Stimulated activated CD8-positive, alpha-beta memory T cell treated with anti-CD3 and anti-CD28 coated beads, Interleukin-7, amount 100 ng/mL, for 4 hours (primary cell): Measurements from ENCODE around the gene ACE.

Experiments
- DNase-seq, 2 donors: peaks; one replicate each; pipeline ENCODE4 v3.0.0-alpha.2; 2020; ENCODE audit warnings: low read depth in 2 of 2

ACE gene

DNA sequence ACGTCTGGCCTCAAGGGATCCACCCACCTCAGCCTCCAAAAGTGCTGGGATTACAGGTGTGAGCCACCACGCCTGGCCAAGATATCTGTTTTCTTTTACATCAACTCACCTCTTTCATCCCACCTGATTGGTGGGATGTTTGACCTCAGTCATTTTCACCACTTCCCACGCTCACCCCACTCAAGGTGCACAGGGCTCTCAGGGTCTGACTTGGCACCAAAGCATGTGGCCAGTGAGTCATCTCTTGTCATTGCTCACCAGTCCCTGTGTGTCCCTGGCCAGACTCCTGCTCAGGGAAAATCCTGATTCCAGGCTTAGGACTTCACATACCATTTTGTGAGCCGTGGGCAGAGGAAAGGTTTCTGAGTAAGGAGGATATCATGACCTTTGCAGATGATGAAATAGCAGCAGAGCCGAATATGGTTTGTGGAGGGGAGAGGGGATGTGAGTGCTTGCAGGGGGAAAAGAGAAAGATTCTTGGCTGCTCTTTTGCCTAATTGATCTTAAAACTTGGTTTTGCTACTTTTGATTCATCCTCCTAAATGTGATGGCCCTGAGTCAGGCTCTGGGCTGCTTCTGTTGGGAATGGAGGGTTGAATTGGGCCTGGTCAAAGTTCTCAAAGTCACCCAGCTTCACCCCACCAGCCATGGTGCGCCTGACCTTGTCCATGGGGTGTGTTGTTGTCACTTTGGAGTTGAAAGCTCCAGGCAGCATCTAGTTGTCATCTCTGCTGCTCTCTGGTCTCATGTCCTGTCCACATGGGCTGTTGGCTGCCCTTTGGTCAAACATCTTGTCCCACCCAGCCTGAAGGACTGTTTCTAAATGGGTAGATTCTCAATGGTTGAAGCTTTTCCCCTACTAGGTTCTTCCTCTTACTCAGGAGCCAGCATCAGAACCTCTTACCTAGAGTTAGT is 40.3 kb downstream of the ACE start:
- DNase-seq, result no peak

DNA sequence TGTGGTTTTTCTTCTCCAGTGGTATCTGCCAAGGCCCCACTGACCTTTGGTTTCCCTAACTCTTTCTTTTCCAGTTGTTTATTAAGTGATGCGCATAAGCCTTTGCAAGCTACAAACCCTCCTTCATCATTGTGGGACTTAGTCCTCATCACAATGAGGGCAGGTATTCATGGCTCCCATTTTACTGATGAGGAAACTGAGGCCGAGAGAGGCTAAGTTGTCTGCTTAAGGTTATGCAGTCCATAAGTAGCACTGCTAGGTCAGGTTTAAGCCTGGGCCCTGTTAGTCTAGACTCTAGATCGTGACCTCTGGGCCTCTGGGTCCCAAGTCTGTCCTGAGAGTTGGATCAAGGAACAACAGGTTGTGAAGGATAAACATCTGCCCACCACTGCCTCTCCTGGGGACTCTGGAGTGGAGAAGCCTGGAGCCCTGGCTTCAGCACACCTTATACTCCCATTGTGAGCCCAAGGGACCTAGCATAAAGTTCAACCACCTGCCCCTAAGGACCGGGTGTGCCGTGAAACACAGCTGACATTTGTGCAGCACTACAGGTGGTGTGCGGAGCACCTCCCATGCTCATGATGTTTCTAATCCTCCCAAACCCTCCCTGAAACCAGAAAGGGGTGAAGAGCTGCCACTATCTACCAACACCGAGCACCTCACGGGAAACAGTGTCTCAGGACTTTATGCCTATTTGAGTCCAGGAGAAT is 41.1 kb downstream of the ACE start:
- DNase-seq, result no peak

DNA sequence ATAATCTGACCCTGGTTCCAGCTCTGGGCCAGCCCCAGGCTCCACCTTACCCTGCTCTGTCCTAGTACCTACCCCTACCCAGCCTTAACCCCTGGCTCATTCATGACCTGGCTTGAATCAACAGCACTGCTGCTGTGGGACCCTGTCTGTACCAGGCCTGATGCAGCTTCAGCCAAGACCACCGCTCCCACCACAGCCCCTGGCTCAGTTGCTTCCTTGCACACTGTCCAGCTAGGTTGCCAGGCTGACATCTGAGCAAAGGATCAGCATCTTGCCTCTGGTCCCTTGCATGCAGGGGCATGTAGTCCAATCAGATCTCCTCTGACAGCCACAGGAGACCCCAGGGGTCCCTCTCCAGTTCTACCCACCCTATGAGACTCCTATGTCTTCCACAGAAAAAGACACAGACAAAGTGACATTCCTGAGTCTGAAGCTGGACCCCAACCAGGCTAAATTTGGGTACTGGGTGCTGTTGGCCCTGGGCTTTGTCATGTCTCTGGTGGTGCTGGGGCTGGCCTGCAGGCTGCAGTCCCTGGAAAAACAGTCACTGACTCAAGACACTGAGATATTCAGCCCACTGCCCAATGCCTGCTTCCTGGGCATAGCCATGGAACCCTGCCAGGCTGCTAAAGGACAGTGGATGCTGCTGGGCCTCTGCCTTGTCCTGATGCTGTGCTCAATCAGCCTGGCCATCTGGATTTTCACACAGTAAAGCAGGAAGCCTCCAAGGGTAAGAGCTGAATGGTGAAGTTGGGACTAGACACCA is 42.4 kb downstream of the ACE start:
- DNase-seq, result no peak

DNA sequence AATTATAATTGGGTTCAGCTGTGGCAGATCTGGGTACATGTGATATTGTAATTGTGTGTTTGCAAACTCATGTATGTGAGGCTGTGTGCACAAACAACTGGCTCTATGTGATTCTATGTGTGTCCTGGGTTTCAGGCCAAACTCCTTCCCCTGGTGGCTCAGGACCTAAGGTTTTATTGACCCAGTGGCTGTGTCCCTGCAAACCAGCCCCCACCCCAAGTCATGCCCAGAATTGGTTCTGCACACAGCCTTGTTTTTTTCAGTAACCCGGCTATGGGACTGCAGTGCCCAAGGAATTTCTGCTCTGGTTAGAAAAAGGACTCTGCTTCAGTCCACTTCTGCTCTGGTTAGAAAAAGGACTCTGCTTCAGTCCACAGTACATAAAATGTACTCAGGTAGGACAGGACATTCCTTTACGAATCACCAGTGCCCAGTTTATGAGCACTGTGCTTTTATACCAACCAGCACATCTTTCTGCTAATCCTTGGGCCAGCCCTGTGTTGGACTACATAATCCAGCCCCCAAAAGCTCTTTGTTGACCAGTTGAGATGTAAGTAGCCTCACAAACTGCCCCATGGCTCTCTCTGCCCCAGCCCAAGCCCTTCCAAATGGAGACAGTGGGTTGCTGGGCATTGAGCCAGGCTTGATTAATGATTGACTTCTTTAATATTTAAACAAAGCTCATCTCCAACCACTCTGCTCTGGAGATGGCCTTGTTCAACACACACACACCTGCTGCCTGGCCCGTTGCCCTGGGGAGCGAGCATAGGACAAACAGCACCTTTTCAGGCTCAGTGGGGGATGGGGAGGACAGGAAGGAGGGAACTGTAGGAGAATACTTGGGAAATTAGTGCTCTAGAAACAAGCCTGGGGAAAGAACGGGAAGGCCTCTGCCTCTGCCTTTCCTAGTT is 43.4 kb downstream of the ACE start:
- DNase-seq, result no peak

DNA sequence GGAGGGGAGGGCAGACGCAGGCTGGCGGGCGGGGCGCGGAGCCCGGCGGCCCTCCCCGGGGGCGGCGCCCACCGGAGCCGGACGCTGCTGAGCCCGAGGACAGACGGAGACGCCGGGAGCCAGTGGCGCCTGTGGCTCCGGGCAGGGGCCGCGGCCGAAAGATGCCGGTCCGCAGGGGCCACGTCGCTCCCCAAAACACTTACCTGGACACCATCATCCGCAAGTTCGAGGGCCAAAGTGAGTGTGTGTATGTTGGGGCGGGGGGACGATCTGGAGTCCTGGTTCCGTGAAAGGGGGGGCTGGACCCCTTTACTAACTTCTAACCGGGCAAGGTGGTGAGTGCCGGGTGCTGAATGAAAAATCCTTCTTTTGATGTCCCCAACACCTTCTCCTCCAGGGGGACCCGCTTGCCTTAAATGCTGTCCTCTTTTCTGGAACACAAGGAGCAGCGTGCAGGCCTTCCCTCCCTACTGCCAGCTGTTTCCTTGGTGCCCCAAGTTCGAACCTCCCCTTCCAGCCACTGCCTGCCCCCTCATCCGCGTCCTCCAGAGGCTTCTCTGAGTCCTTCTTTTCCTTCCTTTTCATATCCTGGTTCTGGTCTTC is 46.5 kb downstream of the ACE start, which contains the start of gene KCNH6:
TSS of gene KCNH6 (plus strand) at position 106 of the 603 bp plus-strand sequence. CDS start at position 162, 56 bp downstream.
- DNase-seq, result no peak

DNA sequence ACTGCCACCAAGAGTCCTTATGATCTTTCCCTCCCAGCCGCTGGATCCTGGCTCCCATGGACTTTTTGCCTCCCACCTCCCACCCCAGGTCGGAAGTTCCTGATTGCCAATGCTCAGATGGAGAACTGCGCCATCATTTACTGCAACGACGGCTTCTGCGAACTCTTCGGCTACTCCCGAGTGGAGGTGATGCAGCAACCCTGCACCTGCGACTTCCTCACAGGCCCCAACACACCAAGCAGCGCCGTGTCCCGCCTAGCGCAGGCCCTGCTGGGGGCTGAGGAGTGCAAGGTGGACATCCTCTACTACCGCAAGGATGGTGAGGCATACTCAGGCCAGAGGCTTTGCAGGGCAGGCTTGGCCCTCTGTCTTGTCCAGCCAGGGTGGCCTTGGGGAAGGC is 47.2 kb downstream of the ACE start:
- DNase-seq, result no peak

DNA sequence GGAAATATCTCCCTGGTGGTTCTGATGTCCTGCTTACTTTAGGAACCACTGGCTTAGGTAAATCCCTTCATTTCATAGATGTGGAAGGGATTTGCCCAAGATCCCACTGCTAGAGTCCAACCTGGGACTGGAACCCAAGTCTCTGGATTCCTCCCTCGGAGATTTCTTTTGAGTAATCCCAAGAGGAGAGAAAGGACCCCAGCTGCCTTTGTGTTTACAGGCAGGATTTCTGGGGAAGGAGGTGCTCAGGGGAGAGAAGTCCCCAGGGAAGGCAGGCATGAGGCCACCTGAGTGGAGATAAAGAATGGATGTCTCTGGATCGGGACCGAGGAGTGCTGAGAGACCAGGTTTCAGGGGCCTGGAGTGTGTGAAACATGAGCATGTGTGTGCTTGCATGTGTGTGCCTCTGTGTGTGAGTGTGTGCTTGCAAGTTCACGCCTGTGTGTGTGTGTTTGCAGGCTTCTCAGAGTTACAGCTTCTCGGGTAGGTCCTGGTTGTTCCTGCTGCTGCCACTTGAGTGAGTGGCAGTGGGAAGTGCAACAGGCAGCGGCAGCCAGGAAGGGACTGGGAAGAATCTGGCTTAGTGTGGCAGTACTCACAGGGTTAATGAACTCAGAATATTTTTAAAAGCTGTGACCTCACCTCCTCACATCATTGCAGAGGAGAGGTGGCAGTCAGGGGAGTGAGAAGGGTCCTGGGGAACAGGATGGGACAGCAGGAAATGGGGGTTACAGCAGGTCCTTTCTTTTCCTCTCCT is 48.5 kb downstream of the ACE start:
- DNase-seq, result no peak

DNA sequence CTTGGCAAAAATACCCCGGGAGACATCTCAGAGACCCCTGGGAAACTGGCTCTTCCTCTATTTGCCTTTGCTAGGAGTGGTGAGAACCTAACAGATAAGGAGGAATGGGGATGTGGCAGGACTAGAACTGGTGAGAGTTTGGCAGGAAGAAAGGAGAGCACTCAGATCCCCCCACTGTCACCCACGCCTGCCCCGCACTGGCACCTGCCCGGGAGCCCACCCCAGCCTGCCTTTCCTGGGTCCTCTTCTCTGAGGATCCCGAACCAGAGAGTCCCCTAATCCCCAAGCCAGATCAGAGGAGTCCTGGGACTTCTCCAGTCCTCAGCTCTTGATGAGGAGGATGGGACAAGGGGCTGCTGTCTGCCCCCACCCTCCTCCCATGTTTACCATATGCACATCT is 50.0 kb downstream of the ACE start:
- no peak for DNase-seq

DNA sequence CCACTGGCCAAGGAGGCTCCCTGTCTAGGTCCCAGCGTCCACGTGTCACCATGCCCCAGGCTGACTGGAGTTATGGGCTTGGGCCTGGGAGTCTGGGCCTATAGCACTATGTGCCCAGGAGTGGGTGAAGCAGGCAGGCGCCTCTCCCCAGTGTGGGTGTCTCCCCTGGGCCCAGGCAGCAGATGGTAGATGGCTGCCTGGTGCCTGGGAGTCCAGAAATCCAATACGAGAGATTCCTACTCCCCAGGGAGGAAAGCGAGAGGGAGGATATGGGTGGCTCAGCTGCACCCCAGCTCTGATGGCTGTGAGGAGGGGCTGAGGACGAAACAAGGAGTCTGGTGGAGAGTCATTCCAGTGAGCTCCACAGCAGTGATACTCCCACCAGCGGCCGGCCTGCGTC is 51.3 kb downstream of the ACE start:
- DNase-seq, result no peak

DNA sequence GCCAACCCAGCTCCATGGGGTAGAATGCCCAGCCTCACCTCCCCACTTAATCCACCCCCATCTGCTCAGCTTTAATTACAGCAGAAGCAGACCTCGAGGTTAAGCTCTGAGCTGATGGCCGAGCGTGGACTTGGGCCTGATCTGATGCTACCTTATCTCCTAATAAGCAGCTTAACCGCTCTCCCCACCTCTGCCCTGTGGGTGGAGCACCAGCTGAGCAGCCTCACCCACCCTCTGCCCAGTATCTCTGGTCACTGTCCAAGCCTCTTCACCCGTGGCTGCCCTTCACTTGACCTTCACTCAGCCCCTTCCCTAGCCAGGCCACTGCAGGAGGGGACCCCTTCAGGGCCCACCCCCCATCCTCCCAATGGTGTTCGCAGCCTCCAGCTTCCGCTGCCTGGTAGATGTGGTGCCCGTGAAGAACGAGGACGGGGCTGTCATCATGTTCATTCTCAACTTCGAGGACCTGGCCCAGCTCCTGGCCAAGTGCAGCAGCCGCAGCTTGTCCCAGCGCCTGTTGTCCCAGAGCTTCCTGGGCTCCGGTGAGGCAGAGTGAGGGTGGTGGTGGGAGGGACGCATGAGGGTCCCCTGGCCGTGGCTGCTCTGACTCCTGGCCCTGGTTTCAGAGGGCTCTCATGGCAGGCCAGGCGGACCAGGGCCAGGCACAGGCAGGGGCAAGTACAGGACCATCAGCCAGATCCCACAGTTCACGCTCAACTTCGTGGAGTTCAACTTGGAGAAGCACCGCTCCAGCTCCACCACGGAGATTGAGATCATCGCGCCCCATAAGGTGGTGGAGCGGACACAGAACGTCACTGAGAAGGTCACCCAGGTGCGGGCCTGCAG is 53.1 kb downstream of the ACE start:
- no peak for DNase-seq

DNA sequence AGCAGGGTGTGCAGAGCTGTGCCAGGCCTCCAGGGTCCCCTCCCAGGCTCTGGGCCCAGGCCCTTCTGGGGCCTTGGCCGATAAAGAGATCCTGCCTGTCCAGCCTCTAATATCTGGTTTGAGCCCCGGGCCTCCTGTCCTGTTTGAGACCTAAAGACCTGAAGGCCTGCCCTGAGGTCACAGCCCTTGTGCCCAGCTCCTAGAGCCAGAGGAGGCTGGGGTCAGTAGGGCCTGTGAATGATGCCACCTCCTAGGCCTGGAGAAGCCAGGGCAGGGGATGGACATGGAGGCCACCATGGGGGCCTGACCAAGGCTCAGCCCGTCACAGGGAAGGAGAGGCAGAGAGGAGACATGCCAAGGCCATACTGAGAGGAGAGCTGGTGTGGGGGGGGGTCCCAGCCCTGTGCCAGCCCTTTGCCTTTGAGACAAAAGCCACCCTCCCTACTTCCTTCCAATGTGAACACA is 53.7 kb downstream of the ACE start:
- no peak for DNase-seq

DNA sequence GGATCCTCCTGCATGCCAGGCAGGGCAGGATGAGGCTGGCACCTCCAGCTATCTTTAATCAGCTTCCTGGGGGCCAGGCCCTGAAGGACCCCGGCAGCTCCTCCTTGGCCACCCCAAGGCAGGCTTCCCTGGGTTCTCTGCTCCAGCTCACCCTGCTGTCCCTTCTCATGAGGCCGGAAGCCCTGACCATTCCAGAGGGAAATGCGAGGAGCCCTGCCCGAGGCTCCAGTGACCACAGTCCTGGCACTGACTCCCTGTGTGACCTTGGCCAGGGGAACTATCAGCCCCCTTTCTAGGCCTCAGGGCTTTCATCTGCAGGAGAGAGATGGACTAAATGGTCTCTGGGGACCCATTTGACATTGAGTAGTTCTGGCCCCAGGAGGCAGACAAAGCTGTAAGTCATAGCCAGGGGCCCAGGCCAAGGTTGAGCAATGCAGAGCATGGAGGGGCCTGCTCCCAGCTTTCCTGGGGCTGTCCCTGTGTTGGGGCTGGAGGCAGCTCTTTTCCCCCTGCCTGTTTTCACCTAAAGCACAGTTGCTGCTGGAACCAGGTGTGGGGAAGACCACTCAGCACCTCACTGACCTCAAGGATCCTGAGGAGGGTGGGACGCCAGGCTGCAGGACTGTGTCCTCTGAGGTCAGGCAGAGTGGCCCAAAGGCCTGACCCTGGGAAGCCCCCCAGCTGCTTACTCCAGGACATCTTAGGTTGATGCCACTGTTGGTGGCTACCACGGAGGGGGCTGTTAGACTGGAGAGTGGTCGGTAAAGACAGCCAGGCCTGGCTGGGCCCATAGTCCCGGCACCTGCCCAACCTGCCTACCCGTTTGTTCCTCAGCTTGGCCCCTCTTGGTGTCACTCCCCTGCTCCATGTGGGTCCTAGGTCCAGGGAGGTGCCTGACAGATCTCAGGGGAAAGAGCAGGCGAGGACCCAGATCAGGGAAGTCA is 54.4 kb downstream of the ACE start:
- no peak for DNase-seq

DNA sequence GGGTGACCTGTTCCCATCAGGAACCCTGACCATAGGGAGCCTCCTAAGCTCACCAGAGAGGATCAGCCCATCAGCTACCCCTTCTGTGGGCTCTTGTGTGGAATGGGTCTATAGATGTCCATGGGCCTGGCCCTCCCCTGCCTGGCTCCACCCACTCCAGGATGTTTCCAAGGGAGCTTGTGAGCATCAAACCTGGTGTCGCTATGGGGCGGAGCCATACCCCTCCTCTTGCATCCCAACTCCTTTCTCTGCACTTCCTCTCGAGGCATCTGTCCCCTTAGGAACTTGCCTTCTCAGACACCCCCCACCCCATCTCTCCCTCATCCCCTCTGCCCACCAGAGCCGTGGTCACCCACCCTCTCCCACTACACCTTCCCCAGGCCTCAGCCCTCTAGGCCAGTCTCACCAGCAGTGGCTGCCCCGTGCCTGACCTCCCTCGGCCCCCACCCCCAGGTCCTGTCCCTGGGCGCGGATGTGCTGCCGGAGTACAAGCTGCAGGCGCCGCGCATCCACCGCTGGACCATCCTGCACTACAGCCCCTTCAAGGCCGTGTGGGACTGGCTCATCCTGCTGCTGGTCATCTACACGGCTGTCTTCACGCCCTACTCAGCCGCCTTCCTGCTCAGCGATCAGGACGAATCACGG is 56.7 kb downstream of the ACE start:
- no peak for DNase-seq

DNA sequence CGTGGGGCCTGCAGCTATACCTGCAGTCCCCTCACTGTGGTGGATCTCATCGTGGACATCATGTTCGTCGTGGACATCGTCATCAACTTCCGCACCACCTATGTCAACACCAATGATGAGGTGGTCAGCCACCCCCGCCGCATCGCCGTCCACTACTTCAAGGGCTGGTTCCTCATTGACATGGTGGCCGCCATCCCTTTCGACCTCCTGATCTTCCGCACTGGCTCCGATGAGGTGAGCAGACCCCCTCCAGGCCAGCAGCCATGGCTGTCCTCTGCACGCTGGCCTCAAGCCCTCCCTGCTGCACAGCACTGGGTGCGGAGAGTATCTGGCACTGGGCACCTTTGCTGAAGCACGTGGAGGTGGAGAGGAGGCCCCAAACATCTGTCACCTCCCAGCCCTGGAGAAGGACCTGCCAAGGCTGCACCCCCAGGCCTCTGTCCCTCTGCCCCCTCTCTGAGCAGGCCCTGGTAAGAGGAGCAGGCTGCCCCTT is 57.3 kb downstream of the ACE start:
- DNase-seq, result no peak

DNA sequence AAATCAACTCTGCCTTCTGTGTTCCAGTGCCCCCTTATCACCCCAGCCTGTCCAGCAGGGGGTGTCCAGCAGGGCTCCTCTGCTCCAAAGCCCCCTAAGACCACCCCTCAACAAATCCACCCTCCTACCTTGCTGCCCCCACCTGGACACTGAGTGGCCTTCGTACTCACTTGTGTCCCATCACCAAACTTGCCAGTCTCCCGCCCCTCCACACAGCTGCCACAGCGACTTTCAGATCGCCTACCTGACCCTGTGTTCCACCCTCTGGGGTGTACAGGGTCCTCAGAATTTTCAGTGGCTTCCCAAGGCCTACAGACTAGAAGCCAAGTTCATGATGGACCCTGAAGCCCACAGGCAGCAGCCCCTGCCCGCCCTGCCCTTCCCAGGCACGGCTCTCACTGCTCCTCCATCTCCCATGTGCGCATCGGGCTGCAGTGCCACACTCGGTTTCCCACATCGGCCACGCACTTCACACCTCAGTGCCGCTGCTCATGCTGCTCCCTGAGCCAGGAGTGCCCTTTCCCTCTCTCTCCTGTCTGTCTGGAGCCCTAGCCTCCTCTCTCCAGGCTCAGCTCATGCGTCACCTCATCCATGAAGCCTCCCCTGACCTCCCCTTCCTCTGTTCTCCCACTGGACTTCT is 58.1 kb downstream of the ACE start:
- DNase-seq, result no peak

DNA sequence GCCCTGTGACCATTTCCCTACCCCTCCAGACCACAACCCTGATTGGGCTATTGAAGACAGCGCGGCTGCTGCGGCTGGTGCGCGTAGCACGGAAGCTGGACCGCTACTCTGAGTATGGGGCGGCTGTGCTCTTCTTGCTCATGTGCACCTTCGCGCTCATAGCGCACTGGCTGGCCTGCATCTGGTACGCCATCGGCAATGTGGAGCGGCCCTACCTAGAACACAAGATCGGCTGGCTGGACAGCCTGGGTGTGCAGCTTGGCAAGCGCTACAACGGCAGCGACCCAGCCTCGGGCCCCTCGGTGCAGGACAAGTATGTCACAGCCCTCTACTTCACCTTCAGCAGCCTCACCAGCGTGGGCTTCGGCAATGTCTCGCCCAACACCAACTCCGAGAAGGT is 58.8 kb downstream of the ACE start:
- DNase-seq, result no peak

DNA sequence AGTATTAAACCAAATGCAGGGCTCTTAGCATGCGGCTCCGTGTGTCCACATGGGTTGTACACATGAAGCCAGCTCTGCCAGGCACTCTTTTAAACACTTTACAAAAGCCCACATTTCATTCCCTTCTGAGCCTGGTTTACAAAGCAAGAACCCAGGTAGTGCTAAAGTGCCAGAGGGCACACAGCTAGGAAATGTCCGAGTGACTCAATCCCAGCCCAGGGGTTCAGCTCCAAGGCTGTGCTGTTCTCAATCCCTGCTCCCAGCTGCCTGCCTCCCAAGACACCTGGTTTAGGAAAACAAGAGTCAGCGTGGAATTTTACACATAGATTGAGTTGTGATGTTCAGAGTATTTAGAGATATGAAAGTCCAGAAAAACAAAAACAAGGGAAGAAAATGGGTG is 60.1 kb downstream of the ACE start:
- DNase-seq, result no peak
